ENCODE measurements around the gene DNAAF5. TPM values are rescaled to one million over a fixed set of nuclear protein-coding genes. Genes with fewer than 3 reads are reported as not detected.

The DNAAF5 gene
- total and polyA plus RNA-seq, 2 donors (not counting 1 experiment from before 2014, with no cell fraction given) = 13.1 to 14.2 TPM

DNA sequence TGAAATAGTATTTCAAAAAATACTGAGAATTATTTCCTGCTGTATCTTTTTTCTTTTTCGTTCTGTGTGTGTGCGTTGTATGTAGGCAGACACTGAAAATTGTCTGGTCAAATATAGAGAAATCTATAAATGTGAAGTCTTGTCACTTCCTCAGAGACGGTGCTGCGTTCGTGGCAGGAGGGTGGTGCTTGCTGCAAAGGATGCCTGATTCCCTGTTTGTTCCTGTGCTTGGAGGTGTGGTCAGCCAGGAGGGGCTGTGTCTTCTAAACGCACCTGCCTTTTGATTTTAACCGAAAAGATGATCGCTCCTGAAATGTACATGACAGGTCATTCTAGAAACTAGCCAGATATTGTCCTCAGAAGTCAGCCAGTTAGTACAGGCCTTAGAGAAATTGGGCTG is 33.1 kb downstream of the DNAAF5 start:
- Histone ChIP-seq H3K9me3 (ENCODE audit: control insufficient read depth, insufficient read depth, low read depth, low read length) (no peaks in the 10 kb centered on the region), H3K27ac (ENCODE audit: insufficient read depth, low read length) (no peak overlapping the region), H4K20me1 (ENCODE audit: control insufficient read depth, extremely low read depth, insufficient read depth, low read length) (no peaks in the 10 kb centered on the region), H3K27me3 (ENCODE audit: control insufficient read depth, insufficient read depth, low read length) (no peaks in the 10 kb centered on the region), H3K4me2 (ENCODE audit: extremely low read depth, insufficient read depth, low read length) (no peak overlapping the region), H3K9ac (ENCODE audit: insufficient read depth, low read length) (no peak overlapping the region), H3K4me3 (replicated peaks in 1 of 4; ENCODE audit: control extremely low read depth in 1 of 4, insufficient read depth in 1 of 4, low read depth in 3 of 4, low read length in 4 of 4) (no peak overlapping the region), H3K4me1 (ENCODE audit: control insufficient read depth, extremely low read depth, insufficient read depth, low read length) (no peaks in the 10 kb centered on the region), H3K36me3 (ENCODE audit: control insufficient read depth, insufficient read depth, low read length) (peaks cover 25% of the 10 kb centered on the region), H3K79me2 (ENCODE audit: control insufficient read depth, insufficient read depth, low read length) (no peaks in the 10 kb centered on the region), H2AFZ (ENCODE audit: low read length) (no peak overlapping the region)
- TF ChIP-seq, protein P1, sequence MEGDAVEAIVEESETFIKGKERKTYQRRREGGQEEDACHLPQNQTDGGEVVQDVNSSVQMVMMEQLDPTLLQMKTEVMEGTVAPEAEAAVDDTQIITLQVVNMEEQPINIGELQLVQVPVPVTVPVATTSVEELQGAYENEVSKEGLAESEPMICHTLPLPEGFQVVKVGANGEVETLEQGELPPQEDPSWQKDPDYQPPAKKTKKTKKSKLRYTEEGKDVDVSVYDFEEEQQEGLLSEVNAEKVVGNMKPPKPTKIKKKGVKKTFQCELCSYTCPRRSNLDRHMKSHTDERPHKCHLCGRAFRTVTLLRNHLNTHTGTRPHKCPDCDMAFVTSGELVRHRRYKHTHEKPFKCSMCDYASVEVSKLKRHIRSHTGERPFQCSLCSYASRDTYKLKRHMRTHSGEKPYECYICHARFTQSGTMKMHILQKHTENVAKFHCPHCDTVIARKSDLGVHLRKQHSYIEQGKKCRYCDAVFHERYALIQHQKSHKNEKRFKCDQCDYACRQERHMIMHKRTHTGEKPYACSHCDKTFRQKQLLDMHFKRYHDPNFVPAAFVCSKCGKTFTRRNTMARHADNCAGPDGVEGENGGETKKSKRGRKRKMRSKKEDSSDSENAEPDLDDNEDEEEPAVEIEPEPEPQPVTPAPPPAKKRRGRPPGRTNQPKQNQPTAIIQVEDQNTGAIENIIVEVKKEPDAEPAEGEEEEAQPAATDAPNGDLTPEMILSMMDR (conservative IDR thresholded peaks at IDR 0.05 in 1 of 2, IDR thresholded peaks at IDR 0.05 in 1 of 2; ENCODE audit: low read depth in 1 of 2, low read length in 2 of 2) = no peak
- TF ChIP-seq EZH2 (IDR thresholded peaks at IDR 0.05; ENCODE audit: low read length, missing control alignments) = no peak
- no peak for DNase-seq (ENCODE audit: low read depth in 2 of 2)

DNA sequence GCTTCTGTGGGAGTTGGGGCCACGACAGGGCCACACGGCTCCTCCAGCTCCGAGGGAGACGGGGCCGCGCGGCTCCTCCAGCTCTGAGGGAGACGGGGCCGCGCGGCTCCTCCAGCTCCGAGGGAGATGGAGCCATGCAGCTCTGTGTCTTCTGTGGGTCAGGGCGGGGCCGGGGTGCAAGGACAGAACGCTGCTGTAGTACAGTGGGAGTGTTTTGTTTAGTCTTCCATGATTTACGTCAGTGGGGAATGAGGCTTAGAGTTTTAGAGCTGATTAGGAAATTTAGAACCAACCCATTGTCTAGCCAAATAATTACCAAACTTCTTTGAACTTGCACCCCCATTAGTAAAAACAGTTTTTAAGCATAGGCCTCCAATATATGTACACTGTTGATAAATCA is 33.5 kb downstream of the DNAAF5 start:
- no peak for DNase-seq (ENCODE audit: low read depth in 2 of 2)
- TF ChIP-seq EZH2 (IDR thresholded peaks at IDR 0.05; ENCODE audit: low read length, missing control alignments) = no peak
- TF ChIP-seq, protein P1 (conservative IDR thresholded peaks at IDR 0.05 in 1 of 2, IDR thresholded peaks at IDR 0.05 in 1 of 2; ENCODE audit: low read depth in 1 of 2, low read length in 2 of 2) = no peak
- H3K79me2 ChIP-seq (ENCODE audit: control insufficient read depth, insufficient read depth, low read length) = no peaks in the 10 kb centered on the region

DNA sequence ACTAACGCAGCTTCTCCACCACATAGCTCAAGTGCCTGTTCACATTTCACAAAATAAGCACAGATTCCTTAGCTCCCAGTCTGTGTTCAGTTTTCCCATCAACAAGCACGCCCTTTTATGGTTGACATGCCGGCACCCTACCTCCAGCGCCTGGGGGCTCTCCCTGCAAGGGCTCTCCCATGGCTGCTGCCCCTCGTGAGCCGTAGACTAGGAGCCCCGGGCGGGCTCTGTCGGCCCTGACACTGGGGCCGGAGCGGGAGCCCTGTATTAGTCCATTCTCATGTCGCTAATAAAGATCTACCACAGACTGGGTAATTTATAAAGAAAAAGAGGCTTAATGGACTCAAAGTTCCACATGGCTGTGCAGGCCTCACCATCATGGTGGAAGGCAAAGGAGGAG is 34.6 kb downstream of the DNAAF5 start:
- Histone ChIP-seq H3K27me3 (ENCODE audit: control insufficient read depth, insufficient read depth, low read length) (no peaks in the 10 kb centered on the region), H3K9ac (ENCODE audit: insufficient read depth, low read length) (no peak overlapping the region)

More for the DNA sequence above, 33.5 kb downstream of the DNAAF5 start:
- Histone ChIP-seq H4K20me1 (ENCODE audit: control insufficient read depth, extremely low read depth, insufficient read depth, low read length) (no peaks in the 10 kb centered on the region), H2AFZ (ENCODE audit: low read length) (no peak overlapping the region), H3K27me3 (ENCODE audit: control insufficient read depth, insufficient read depth, low read length) (no peaks in the 10 kb centered on the region), H3K27ac (ENCODE audit: insufficient read depth, low read length) (no peak overlapping the region), H3K4me2 (ENCODE audit: extremely low read depth, insufficient read depth, low read length) (no peak overlapping the region), H3K4me1 (ENCODE audit: control insufficient read depth, extremely low read depth, insufficient read depth, low read length) (no peaks in the 10 kb centered on the region), H3K9me3 (ENCODE audit: control insufficient read depth, insufficient read depth, low read depth, low read length) (no peaks in the 10 kb centered on the region), H3K36me3 (ENCODE audit: control insufficient read depth, insufficient read depth, low read length) (peaks cover 23% of the 10 kb centered on the region), H3K9ac (ENCODE audit: insufficient read depth, low read length) (no peak overlapping the region), H3K4me3 (replicated peaks in 1 of 4; ENCODE audit: control extremely low read depth in 1 of 4, insufficient read depth in 1 of 4, low read depth in 3 of 4, low read length in 4 of 4) (no peak overlapping the region)

More for the DNA sequence above, 34.6 kb downstream of the DNAAF5 start:
- Histone ChIP-seq H3K9me3 (ENCODE audit: control insufficient read depth, insufficient read depth, low read depth, low read length) (no peaks in the 10 kb centered on the region), H2AFZ (ENCODE audit: low read length) (no peak overlapping the region), H3K4me2 (ENCODE audit: extremely low read depth, insufficient read depth, low read length) (no peak overlapping the region), H3K36me3 (ENCODE audit: control insufficient read depth, insufficient read depth, low read length) (peaks cover 23% of the 10 kb centered on the region), H3K79me2 (ENCODE audit: control insufficient read depth, insufficient read depth, low read length) (no peaks in the 10 kb centered on the region), H3K4me1 (ENCODE audit: control insufficient read depth, extremely low read depth, insufficient read depth, low read length) (no peaks in the 10 kb centered on the region), H3K27ac (ENCODE audit: insufficient read depth, low read length) (no peak overlapping the region), H3K4me3 (replicated peaks in 1 of 4; ENCODE audit: control extremely low read depth in 1 of 4, insufficient read depth in 1 of 4, low read depth in 3 of 4, low read length in 4 of 4) (no peak overlapping the region), H4K20me1 (ENCODE audit: control insufficient read depth, extremely low read depth, insufficient read depth, low read length) (no peaks in the 10 kb centered on the region)
- TF ChIP-seq, protein P1 (conservative IDR thresholded peaks at IDR 0.05 in 1 of 2, IDR thresholded peaks at IDR 0.05 in 1 of 2; ENCODE audit: low read depth in 1 of 2, low read length in 2 of 2) = no peak
- TF ChIP-seq EZH2 (IDR thresholded peaks at IDR 0.05; ENCODE audit: low read length, missing control alignments) = no peak
- no peak for DNase-seq (ENCODE audit: low read depth in 2 of 2)

All from fibroblast of lung (primary cell).